Measurements from ENCODE around the gene ARHGAP26.
"Not testable (repeated sequence)": the region's sequence is repeated elsewhere in the genome, so short reads cannot be mapped to it uniquely, and the experiment has no call there.

ARHGAP26 gene

GRCh38 chr5:142911775-142912174 lies 141.6 kb downstream of the ARHGAP26 start:
- no peak for DNase-seq

GRCh38 chr5:142913728-142914338 lies 143.7 kb downstream of the ARHGAP26 start:
- DNase-seq, result no peak

GRCh38 chr5:142915038-142915437 lies 144.9 kb downstream of the ARHGAP26 start:
- no peak for DNase-seq

GRCh38 chr5:142915813-142916424 lies 145.7 kb downstream of the ARHGAP26 start:
- DNase-seq, result peak; percentile 20

GRCh38 chr5:142918959-142919635 lies 148.9 kb downstream of the ARHGAP26 start:
- DNase-seq, result no peak

GRCh38 chr5:142920849-142921612 lies 150.9 kb downstream of the ARHGAP26 start:
- no peak for DNase-seq

- peak; percentile 56 for DNase-seq
Measured at GRCh38 chr5:142922223-142922952, 152.2 kb downstream of the ARHGAP26 start.

GRCh38 chr5:142924135-142924883 lies 154.1 kb downstream of the ARHGAP26 start:
- DNase-seq, result no peak

GRCh38 chr5:142925795-142926194 lies 155.6 kb downstream of the ARHGAP26 start:
- DNase-seq, result no peak

- DNase-seq, result no peak
Measured at GRCh38 chr5:142926549-142926948, 156.4 kb downstream of the ARHGAP26 start.

GRCh38 chr5:142928999-142929398 lies 158.8 kb downstream of the ARHGAP26 start:
- DNase-seq, result not testable (repeated sequence)

- no peak for DNase-seq
Measured at GRCh38 chr5:142929587-142929986, 159.4 kb downstream of the ARHGAP26 start.

GRCh38 chr5:142930395-142931110 lies 160.4 kb downstream of the ARHGAP26 start:
- no peak for DNase-seq

GRCh38 chr5:142931896-142932686 lies 161.9 kb downstream of the ARHGAP26 start:
- DNase-seq, result no peak

- DNase-seq, result no peak
Measured at GRCh38 chr5:142934051-142934762, 164.0 kb downstream of the ARHGAP26 start.

GRCh38 chr5:142935014-142935413 lies 164.8 kb downstream of the ARHGAP26 start:
- no peak for DNase-seq

- no peak for DNase-seq
Measured at GRCh38 chr5:142937374-142937773, 167.2 kb downstream of the ARHGAP26 start.

- DNase-seq, result no peak
Measured at GRCh38 chr5:142938266-142938880, 168.2 kb downstream of the ARHGAP26 start.

- no peak for DNase-seq
Measured at GRCh38 chr5:142939006-142939405, 168.8 kb downstream of the ARHGAP26 start.

All from NCI-H1694 (cell line).